GM18508 (cell line): Measurements from ENCODE around the gene RET.

Experiments
- ATAC-seq: cut with Tn5 transposase; IDR thresholded peaks from one replicate; pipeline ENCODE4 v1.9.1; 2021; ENCODE audit warnings: moderate number of reproducible peaks; ENCODE audit not compliant: insufficient read depth, unreplicated experiment

The RET gene

GRCh38 chr10:43100366-43100765 lies 23.5 kb downstream of the RET start:
- no peak for ATAC-seq

- ATAC-seq, result no peak
Measured at GRCh38 chr10:43102063-43102828, 25.4 kb downstream of the RET start.

- peak; percentile 74 for ATAC-seq
Measured at GRCh38 chr10:43105102-43105955, 28.5 kb downstream of the RET start.

GRCh38 chr10:43105956-43106229 lies 29.0 kb downstream of the RET start:
- no peak for ATAC-seq

GRCh38 chr10:43106256-43107091 lies 29.6 kb downstream of the RET start:
- ATAC-seq, result no peak

- ATAC-seq, result no peak
Measured at GRCh38 chr10:43108951-43109350, 32.1 kb downstream of the RET start.

- ATAC-seq, result no peak
Measured at GRCh38 chr10:43109671-43110249, 32.9 kb downstream of the RET start.

- no peak for ATAC-seq
Measured at GRCh38 chr10:43110338-43111071, 33.6 kb downstream of the RET start.

- ATAC-seq, result no peak
Measured at GRCh38 chr10:43111101-43111500, 34.2 kb downstream of the RET start.

- ATAC-seq, result no peak
Measured at GRCh38 chr10:43111921-43112607, 35.2 kb downstream of the RET start.

GRCh38 chr10:43112608-43112961 lies 35.7 kb downstream of the RET start:
- ATAC-seq, result no peak

GRCh38 chr10:43113201-43114087 lies 36.6 kb downstream of the RET start:
- no peak for ATAC-seq

GRCh38 chr10:43114088-43114742 lies 37.3 kb downstream of the RET start:
- no peak for ATAC-seq

GRCh38 chr10:43114743-43115611 lies 38.1 kb downstream of the RET start:
- ATAC-seq, result no peak

- no peak for ATAC-seq
Measured at GRCh38 chr10:43115881-43116595, 39.2 kb downstream of the RET start.

GRCh38 chr10:43116596-43116995 lies 39.7 kb downstream of the RET start:
- no peak for ATAC-seq
